OCI-LY1 (cell line): Measurements from ENCODE around the gene FXR1.

Source experiments
- CTCF ChIP-seq: fragments of 200-600 bp; sonication (generic), shearing (Covaris generic); IDR thresholded peaks from 2 replicates; pipeline ENCODE4 v1.5.1; 2017; ENCODE audit warnings: mild to moderate bottlenecking, antibody characterized with exemption, low read length, moderate library complexity, mixed read lengths
- EZH2 ChIP-seq: fragments of 200-600 bp; sonication (generic), shearing (Covaris generic); IDR thresholded peaks from 2 replicates; pipeline ENCODE4 v1.8.0; 2017; ENCODE audit warnings: borderline replicate concordance, mixed run types, mild to moderate bottlenecking, antibody characterized with exemption, low read length, moderate library complexity, mixed read lengths

- TF ChIP-seq CTCF (no peak), EZH2 (no peak)
Observed at GRCh38 chr3:180911876-180912303, 580 bp upstream of the FXR1 start.
